HG02884 (cell line): ENCODE measurements around the gene HUNK.

Experiments
- ATAC-seq: cut with Tn5 transposase; IDR thresholded peaks from one replicate; pipeline ENCODE4 v1.9.1; 2021; ENCODE audit warnings: mild to moderate bottlenecking, moderate library complexity; ENCODE audit not compliant: unreplicated experiment

The HUNK gene

GRCh38 chr21:31948676-31949075, 75.9 kb downstream of the HUNK start:
- ATAC-seq, result no peak

GRCh38 chr21:31952828-31953227, 80.0 kb downstream of the HUNK start:
- ATAC-seq, result no peak

GRCh38 chr21:31957631-31958030, 84.8 kb downstream of the HUNK start:
- no peak for ATAC-seq

GRCh38 chr21:31959881-31960280, 87.1 kb downstream of the HUNK start:
- no peak for ATAC-seq

GRCh38 chr21:31961027-31961426, 88.2 kb downstream of the HUNK start:
- no peak for ATAC-seq

- ATAC-seq, result no peak
These were observed 88.9 kb downstream of the HUNK start for GRCh38 chr21:31961704-31962103.

- no peak for ATAC-seq
These were observed 91.9 kb downstream of the HUNK start for GRCh38 chr21:31964692-31965091.

GRCh38 chr21:31967334-31967733, 94.5 kb downstream of the HUNK start:
- ATAC-seq, result no peak

GRCh38 chr21:31972622-31973021, 99.8 kb downstream of the HUNK start:
- no peak for ATAC-seq

- ATAC-seq, result no peak
These were observed 100.7 kb downstream of the HUNK start for GRCh38 chr21:31973402-31973944.

- no peak for ATAC-seq
These were observed 101.7 kb downstream of the HUNK start for GRCh38 chr21:31974454-31974985.

GRCh38 chr21:31975491-31975890, 102.7 kb downstream of the HUNK start:
- ATAC-seq, result no peak

GRCh38 chr21:31977816-31978215, 105.0 kb downstream of the HUNK start:
- no peak for ATAC-seq

GRCh38 chr21:31983120-31983519, 110.3 kb downstream of the HUNK start:
- ATAC-seq, result no peak

GRCh38 chr21:31983554-31983953, 110.7 kb downstream of the HUNK start:
- ATAC-seq, result no peak

GRCh38 chr21:31985398-31985797, 112.6 kb downstream of the HUNK start:
- no peak for ATAC-seq

- no peak for ATAC-seq
These were observed 113.4 kb downstream of the HUNK start for GRCh38 chr21:31986035-31986856.

GRCh38 chr21:31987696-31988095, 114.9 kb downstream of the HUNK start:
- no peak for ATAC-seq

GRCh38 chr21:31988492-31989290, 115.9 kb downstream of the HUNK start:
- ATAC-seq, result no peak

GRCh38 chr21:31991356-31992331, 118.8 kb downstream of the HUNK start:
- no peak for ATAC-seq
